Loucy (cell line): ENCODE results near the gene PDE3B.

Experiments
- H2AFZ ChIP-seq: fragments of 200-600 bp; sonication (generic); 2 replicates; pipeline ENCODE4 v1.6.0; 2016; ENCODE audit warnings: antibody characterized with exemption, mild to moderate bottlenecking, low read length, moderate library complexity
- H3F3A ChIP-seq: fragments of 200-600 bp; 2 replicates; pipeline ENCODE4 v1.6.0; 2016; ENCODE audit warnings: antibody characterized with exemption, low read depth, mild to moderate bottlenecking
- H3K27me3 ChIP-seq: fragments of 200-600 bp; sonication (generic); 2 replicates; pipeline ENCODE4 v1.6.1; 2014; ENCODE audit warnings: low read length, mild to moderate bottlenecking; ENCODE audit not compliant: insufficient read depth, poor library complexity, severe bottlenecking
- H3K36me3 ChIP-seq: fragments of 200-600 bp; sonication (generic); 2 replicates; pipeline ENCODE4 v1.6.1; 2016; ENCODE audit warnings: low read length; ENCODE audit not compliant: insufficient read depth
- H3K4me1 ChIP-seq: fragments of 200-600 bp; sonication (generic); 2 replicates; pipeline ENCODE4 v1.5.1; 2014; ENCODE audit warnings: low read length, mild to moderate bottlenecking; ENCODE audit not compliant: insufficient read depth, poor library complexity, severe bottlenecking
- H3K4me2 ChIP-seq: fragments of 200-600 bp; sonication (generic); 2 replicates; pipeline ENCODE4 v1.6.0; 2014; ENCODE audit warnings: antibody characterized with exemption, low read length, low read depth, mild to moderate bottlenecking; ENCODE audit not compliant: poor library complexity, severe bottlenecking
- H3K4me3 ChIP-seq: fragments of 200-600 bp; sonication (generic); 2 replicates; pipeline ENCODE4 v1.5.1; 2014; ENCODE audit warnings: low read length, mild to moderate bottlenecking, mixed read lengths; ENCODE audit not compliant: poor library complexity, severe bottlenecking
- H3K79me2 ChIP-seq: fragments of 200-600 bp; sonication (generic); 2 replicates; pipeline ENCODE4 v1.6.1; 2014; ENCODE audit warnings: low read length; ENCODE audit not compliant: insufficient read depth
- H3K9ac ChIP-seq: fragments of 200-600 bp; sonication (generic); 2 replicates; pipeline ENCODE4 v1.6.0; 2014; ENCODE audit warnings: mild to moderate bottlenecking, low read depth, low read length, moderate library complexity; ENCODE audit not compliant: poor library complexity, severe bottlenecking
- H3K9me2 ChIP-seq: fragments of 200-600 bp; sonication (generic); replicated peaks from 2 replicates; pipeline ENCODE4 v1.6.1; 2016; ENCODE audit warnings: low read depth, low read length, mixed read lengths
- H3K9me3 ChIP-seq: fragments of 200-600 bp; sonication (generic); 2 replicates; pipeline ENCODE4 v1.6.1; 2014; ENCODE audit warnings: mild to moderate bottlenecking, antibody characterized with exemption, low read length, low read depth; ENCODE audit not compliant: insufficient read depth
- H4K20me1 ChIP-seq: fragments of 200-600 bp; sonication (generic); 2 replicates; pipeline ENCODE4 v1.6.0; 2014; ENCODE audit warnings: antibody characterized with exemption, low read length, mild to moderate bottlenecking; ENCODE audit not compliant: insufficient read depth, poor library complexity, severe bottlenecking
- EZH2phosphoT487 ChIP-seq: fragments of 200-600 bp; IDR thresholded peaks from 2 replicates; pipeline ENCODE4 v1.6.1; 2018; ENCODE audit warnings: antibody characterized with exemption, mild to moderate bottlenecking, moderate library complexity, borderline replicate concordance
- TF ChIP-seq, protein P1 (sequence below): fragments of 200-600 bp; sonication (generic); conservative IDR thresholded peaks from 2 replicates; pipeline ENCODE4 v1.5.1; 2014; ENCODE audit warnings: mild to moderate bottlenecking, antibody characterized with exemption, low read length

Gene PDE3B

DNA sequence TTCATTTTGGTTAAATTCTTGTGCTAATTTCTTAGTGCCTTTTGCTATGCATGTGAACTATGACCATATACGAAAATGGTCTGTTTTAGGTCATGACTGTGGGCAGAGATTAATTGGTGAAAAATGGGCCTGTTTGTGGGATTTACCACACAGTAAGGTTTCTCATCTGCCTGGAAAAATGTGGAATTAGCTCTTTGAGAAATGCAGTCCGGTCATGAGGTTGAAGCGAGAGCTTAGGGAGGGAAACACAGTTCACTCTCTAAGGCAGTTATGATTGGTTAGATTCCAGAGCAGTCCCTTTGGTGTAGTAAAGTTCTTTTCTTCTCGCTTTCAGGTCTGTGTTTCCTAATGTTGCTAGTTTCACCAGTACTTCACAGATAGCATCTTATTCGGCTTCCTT, 1.2 kb upstream of the PDE3B start:
- Histone ChIP-seq H4K20me1 (peaks cover 36% of the 10 kb centered on the region), H3K4me3 (peak overlapping the region; percentile 93), H3K4me1 (peaks cover 63% of the 10 kb centered on the region), H3K36me3 (no peaks in the 10 kb centered on the region), H3K9ac (peak overlapping the region; percentile 90), H3K9me2 (no peaks in the 10 kb centered on the region), H3K27me3 (no peaks in the 10 kb centered on the region), H3K4me2 (peak overlapping the region; percentile 91), H3F3A (no peaks in the 10 kb centered on the region), H3K79me2 (peaks cover 96% of the 10 kb centered on the region), H2AFZ (no peak overlapping the region), H3K9me3 (no peaks in the 10 kb centered on the region)
- no peak for TF ChIP-seq EZH2phosphoT487
- TF ChIP-seq, protein P1, sequence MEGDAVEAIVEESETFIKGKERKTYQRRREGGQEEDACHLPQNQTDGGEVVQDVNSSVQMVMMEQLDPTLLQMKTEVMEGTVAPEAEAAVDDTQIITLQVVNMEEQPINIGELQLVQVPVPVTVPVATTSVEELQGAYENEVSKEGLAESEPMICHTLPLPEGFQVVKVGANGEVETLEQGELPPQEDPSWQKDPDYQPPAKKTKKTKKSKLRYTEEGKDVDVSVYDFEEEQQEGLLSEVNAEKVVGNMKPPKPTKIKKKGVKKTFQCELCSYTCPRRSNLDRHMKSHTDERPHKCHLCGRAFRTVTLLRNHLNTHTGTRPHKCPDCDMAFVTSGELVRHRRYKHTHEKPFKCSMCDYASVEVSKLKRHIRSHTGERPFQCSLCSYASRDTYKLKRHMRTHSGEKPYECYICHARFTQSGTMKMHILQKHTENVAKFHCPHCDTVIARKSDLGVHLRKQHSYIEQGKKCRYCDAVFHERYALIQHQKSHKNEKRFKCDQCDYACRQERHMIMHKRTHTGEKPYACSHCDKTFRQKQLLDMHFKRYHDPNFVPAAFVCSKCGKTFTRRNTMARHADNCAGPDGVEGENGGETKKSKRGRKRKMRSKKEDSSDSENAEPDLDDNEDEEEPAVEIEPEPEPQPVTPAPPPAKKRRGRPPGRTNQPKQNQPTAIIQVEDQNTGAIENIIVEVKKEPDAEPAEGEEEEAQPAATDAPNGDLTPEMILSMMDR: no peak

DNA sequence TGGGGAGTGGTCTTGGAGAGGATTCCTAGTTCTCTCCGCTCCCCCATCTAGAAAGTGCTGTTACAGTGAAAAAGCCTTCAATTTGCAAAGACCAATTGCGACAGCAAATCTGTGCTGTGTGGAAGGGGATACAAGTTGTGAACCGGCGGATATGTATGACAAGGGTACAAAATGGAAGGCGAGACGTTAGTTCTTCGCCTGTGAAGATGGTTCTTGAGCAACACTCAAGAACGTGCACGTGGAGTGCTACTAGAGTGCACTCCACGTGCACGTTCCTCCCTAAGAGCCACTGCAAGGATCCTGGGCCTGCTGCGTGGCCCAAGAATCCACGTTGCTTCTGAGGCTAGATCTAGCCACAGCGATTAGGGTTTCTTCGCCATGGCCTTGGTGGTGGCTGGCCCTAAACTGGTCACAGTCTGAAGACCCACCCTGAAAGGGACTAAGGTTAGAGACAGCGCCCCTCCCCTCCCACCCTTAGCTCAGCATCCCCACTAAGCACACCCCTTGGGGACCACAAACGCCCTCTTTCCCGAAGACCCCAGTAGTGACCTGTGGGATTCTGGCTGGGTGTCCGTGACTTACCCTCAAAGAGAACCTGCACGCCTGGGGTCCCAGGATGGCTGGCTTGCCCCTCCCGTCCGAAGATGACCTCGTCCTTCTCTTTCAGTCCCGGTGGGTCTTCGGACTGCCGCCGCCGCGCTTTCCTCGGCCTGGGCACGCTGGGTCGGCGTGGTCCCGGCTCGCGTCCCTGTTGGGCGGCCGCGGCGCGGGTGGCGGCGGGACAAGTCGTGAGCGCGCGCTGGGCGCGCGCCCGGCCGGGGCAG, 519 bp upstream of the PDE3B start:
- Histone ChIP-seq H3K9ac (peak overlapping the region; percentile 90), H3K4me2 (peak overlapping the region; percentile 91), H3K79me2 (peaks cover 96% of the 10 kb centered on the region), H3K9me2 (no peaks in the 10 kb centered on the region), H3K36me3 (no peaks in the 10 kb centered on the region), H3K27me3 (no peaks in the 10 kb centered on the region), H3F3A (no peaks in the 10 kb centered on the region), H4K20me1 (peaks cover 42% of the 10 kb centered on the region), H3K9me3 (no peaks in the 10 kb centered on the region), H3K4me1 (peaks cover 59% of the 10 kb centered on the region), H2AFZ (no peak overlapping the region), H3K4me3 (peak overlapping the region; percentile 93)
- TF ChIP-seq, protein P1: no peak
- no peak for TF ChIP-seq EZH2phosphoT487

DNA sequence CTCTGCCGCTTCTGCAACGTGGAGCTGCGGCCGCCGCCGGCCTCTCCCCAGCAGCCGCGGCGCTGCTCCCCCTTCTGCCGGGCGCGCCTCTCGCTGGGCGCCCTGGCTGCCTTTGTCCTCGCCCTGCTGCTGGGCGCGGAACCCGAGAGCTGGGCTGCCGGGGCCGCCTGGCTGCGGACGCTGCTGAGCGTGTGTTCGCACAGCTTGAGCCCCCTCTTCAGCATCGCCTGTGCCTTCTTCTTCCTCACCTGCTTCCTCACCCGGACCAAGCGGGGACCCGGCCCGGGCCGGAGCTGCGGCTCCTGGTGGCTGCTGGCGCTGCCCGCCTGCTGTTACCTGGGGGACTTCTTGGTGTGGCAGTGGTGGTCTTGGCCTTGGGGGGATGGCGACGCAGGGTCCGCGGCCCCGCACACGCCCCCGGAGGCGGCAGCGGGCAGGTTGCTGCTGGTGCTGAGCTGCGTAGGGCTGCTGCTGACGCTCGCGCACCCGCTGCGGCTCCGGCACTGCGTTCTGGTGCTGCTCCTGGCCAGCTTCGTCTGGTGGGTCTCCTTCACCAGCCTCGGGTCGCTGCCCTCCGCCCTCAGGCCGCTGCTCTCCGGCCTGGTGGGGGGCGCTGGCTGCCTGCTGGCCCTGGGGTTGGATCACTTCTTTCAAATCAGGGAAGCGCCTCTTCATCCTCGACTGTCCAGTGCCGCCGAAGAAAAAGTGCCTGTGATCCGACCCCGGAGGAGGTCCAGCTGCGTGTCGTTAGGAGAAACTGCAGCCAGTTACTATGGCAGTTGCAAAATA, 816 bp downstream of the PDE3B start:
- H3K27me3 ChIP-seq: no peaks in the 10 kb centered on the region

More for the DNA sequence above, 816 bp downstream of the PDE3B start:
- TF ChIP-seq EZH2phosphoT487: no peak
- TF ChIP-seq, protein P1: peak; percentile 23
- no peaks in the 10 kb centered on the region for H3F3A ChIP-seq
- H3K9me3 ChIP-seq: no peaks in the 10 kb centered on the region
- H3K9me2 ChIP-seq: no peaks in the 10 kb centered on the region
- H3K4me2 ChIP-seq: peak overlapping the region; percentile 89
- H3K9ac ChIP-seq: peak overlapping the region; percentile 90
- H3K79me2 ChIP-seq: peaks cover 99% of the 10 kb centered on the region
- H4K20me1 ChIP-seq: peaks cover 55% of the 10 kb centered on the region
- peaks cover 61% of the 10 kb centered on the region for H3K4me1 ChIP-seq
- H3K36me3 ChIP-seq: no peaks in the 10 kb centered on the region
- H2AFZ ChIP-seq: peak overlapping the region; percentile 69; the same call in 1 of the 2 replicates
- H3K4me3 ChIP-seq: peak overlapping the region; percentile 93
